Central memory CD4-positive, alpha-beta T cell (primary cell): ENCODE data around the gene NMBR.
"Not testable (repeated sequence)": the region's sequence is repeated elsewhere in the genome, so short reads cannot be mapped to it uniquely, and the experiment has no call there.

Experiments used
- DNase-seq: peaks from one replicate; pipeline ENCODE4 v3.0.0; 2022

Gene NMBR

GRCh38 chr6:142154336-142154735 lies 7.4 kb upstream of the NMBR start:
- DNase-seq: no peak

GRCh38 chr6:142153196-142153595 lies 6.3 kb upstream of the NMBR start:
- DNase-seq: no peak

- no peak for DNase-seq
Measured at GRCh38 chr6:142152746-142153145, 5.8 kb upstream of the NMBR start.

GRCh38 chr6:142141531-142141930 lies 5.4 kb downstream of the NMBR start:
- not testable (repeated sequence) for DNase-seq

- DNase-seq: no peak
Measured at GRCh38 chr6:142138876-142139275, 8.0 kb downstream of the NMBR start.

- DNase-seq: no peak
Measured at GRCh38 chr6:142132625-142133024, 14.3 kb downstream of the NMBR start, which contains the start of gene GJE1. Gene GJE1, plus strand, starts transcription at chr6:142132925. Its CDS starts 234 bp downstream, at chr6:142133159.

- DNase-seq: no peak
Measured at GRCh38 chr6:142130814-142131213, 16.1 kb downstream of the NMBR start.

GRCh38 chr6:142121342-142121741 lies 25.6 kb downstream of the NMBR start:
- DNase-seq: no peak

GRCh38 chr6:142118925-142119324 lies 28.0 kb downstream of the NMBR start:
- DNase-seq: no peak

GRCh38 chr6:142118328-142118727 lies 28.6 kb downstream of the NMBR start:
- DNase-seq: no peak

- no peak for DNase-seq
Measured at GRCh38 chr6:142117366-142117765, 29.6 kb downstream of the NMBR start.

- DNase-seq: peak; percentile 46
Measured at GRCh38 chr6:142112451-142113061, 34.4 kb downstream of the NMBR start.

GRCh38 chr6:142110820-142111219 lies 36.1 kb downstream of the NMBR start:
- not testable (repeated sequence) for DNase-seq

- DNase-seq: not testable (repeated sequence)
Measured at GRCh38 chr6:142104820-142105219, 42.1 kb downstream of the NMBR start.

- DNase-seq: no peak
Measured at GRCh38 chr6:142088858-142089216, 58.1 kb downstream of the NMBR start.

- DNase-seq: no peak
Measured at GRCh38 chr6:142087950-142088857, 58.7 kb downstream of the NMBR start.

GRCh38 chr6:142079130-142079529 lies 67.8 kb downstream of the NMBR start:
- no peak for DNase-seq

GRCh38 chr6:142075516-142076101 lies 71.3 kb downstream of the NMBR start:
- DNase-seq: peak; percentile 23

- no peak for DNase-seq
Measured at GRCh38 chr6:142074516-142074915, 72.4 kb downstream of the NMBR start.

GRCh38 chr6:142071981-142072380 lies 74.9 kb downstream of the NMBR start:
- DNase-seq: no peak

GRCh38 chr6:142068416-142068815 lies 78.5 kb downstream of the NMBR start:
- DNase-seq: no peak

- not testable (repeated sequence) for DNase-seq
Measured at GRCh38 chr6:142062861-142063260, 84.1 kb downstream of the NMBR start.

- DNase-seq: no peak
Measured at GRCh38 chr6:142058551-142059290, 88.2 kb downstream of the NMBR start.
